Esophagus mucosa (tissue), 1 donor: ENCODE data around the gene PNPLA2. TPM values are rescaled to one million over a fixed set of nuclear protein-coding genes. Genes with fewer than 3 reads are reported as not detected.

Experiments used
- ATAC-seq: fragments of 200-7000 bp; cut with Tn5 transposase; one replicate; pipeline ENCODE4 v1.9.1; 2020
- total RNA-seq: library from RNA; stranded (reverse); gene quantifications from one replicate; pipeline ENCODE4 v1.2.4, GENCODE V29; 2023
- donor health status: DM: yes; HTN: yes; CAD: no.

The PNPLA2 gene
- total RNA-seq, 1 donor from 2014 or later, result 24.5 TPM

DNA sequence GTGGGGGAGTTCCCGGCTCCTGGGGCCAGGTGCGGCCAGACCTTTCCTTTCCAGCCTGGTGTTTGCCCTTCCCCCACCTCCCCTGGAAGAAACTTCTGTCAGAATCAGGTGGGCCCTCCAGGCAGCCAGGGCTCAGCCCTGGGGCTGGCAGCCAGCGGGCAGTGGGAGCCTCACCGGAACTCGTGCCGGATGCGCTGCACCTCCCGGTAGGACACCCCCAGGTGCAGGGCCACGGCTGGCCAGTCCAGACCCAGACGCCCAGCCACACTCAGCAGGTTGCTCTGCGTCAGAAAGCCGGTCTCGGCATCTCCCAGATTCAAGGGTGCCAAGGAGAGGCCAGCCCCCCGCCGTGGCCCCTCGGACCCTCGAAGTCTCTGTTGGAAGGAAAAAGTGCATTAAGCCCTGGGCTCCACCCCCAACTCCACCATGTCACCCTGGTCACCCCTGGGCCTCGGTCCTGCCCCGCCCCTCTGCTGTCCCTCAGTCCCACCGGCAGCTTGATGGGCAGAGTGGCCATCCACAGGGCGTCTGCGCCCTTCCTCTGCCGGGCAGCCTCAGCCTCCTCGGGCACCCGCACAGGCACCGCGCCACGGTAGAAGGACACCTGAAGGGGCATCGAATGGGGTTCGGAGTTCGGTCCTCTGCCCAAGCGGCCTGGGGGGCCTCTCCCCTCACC is 18.9 kb upstream of the PNPLA2 start:
- ATAC-seq, result no peak

DNA sequence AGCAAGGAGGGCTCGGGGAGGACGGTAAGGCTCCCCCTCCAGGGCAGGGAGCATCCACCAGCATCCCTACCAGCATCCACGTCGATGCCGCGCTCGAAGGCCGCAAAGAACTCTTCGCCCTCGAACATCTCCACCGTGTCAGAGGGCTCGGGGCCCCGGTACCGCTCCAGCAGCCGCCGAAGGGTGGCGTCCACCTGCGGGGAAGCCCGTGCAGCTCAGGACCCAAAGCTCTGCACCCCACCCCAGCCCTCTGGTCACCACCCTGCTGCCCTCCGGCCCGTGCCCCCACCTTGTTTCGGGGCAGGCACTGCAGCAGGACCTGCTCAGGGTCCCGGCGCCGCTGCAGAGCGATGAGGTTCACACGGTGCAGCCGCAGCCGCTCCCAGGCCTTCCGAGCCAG is 18.2 kb upstream of the PNPLA2 start:
- ATAC-seq, result no peak

DNA sequence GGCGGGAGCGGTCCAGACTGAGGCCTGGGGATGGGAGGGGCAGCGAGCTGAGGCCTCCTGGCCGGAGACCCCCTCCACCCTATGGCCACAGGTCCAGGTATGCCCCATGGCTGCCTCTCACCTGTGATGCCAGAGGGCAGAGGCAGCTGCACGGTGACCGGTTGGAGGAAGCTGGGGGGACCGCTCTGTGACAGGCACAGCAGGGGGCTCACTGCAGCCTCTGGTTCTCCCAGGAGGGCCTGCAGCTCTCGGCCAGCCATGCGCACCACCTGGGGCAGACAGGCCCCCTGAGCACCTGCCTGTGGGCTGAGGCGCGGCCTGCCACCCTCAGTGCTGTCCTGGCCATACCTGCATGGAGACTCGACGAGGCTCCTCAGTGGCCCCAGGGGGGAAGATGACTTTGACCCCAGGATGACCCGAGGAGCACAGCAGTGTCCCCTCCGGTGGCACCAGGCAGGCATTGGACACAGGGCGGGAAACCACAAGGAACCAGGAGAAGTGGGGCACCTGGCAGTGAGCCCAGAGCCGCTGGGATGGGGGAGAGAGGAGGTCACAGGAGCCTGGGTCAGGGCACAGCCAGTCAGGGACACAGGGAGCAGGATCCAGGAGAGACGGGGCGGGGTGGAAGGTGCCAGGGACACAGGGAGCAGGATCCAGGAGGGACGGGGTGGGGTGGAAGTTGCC is 17.5 kb upstream of the PNPLA2 start:
- no peak for ATAC-seq

DNA sequence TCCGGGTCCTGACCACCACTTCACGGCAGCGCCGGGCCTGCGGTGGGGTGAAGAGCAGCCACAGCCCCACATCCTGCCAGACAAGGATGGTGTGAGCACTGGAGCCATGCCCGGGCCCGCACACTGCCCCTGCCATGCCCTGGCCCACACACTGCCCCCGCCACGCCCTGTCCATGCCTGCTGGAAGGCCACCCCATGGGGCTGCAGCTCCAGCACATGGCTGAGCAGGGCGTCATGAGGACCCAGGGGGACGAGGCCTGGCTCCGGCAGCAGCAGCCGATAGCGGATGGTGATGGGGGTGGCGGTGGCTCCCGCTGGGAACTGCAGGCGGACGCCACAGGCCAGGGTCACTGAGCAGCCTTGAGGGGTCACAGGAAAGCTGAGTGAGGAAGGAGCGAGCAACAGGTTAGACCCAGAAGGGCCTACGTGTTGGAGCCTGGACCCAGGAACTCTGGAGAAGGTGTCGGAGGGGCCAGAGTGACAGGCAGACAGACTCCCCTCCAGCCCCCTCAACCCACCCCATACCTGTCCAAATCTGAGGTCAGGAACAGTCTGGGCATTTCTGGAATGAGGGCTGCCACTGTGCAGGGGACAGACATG is 16.6 kb upstream of the PNPLA2 start:
- no peak for ATAC-seq

DNA sequence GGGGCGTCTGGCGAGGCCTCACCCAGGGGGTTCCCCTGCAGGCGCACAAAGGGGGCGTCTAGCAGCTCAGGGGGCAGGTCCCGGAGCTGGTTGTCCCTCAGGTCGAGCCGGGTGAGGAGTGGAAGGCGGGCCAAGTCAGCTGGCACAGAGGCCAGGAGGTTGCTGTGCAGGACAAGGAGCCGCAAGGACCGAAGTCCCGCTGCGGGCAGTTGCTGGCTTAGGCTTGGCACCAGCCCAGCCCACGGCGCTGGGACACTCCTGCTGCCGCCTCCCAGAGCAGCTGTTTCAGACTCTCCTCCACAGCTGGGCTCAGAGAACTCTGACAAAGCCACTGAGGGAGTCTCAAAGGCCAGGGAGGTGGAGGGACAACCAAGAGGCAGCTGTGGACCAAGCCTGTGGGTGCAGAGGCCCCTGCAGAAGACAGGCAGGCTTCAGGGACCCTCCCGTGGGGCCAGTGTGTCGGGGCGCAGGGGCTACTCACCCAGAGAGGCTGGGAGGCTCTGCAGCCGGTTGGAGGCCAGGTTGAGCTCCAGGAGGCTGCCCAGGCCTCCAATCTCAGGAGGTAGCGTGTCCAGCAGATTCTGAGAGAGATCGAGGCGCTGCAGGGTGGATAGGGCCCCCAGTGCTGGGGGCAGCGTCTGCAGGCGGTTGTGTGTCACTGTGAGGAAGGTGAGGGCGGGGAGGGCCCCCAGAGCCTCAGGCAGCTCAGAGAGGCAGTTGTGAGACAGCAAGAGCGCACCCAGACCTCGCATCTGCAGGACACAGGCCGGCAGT is 15.8 kb upstream of the PNPLA2 start:
- ATAC-seq, result no peak

DNA sequence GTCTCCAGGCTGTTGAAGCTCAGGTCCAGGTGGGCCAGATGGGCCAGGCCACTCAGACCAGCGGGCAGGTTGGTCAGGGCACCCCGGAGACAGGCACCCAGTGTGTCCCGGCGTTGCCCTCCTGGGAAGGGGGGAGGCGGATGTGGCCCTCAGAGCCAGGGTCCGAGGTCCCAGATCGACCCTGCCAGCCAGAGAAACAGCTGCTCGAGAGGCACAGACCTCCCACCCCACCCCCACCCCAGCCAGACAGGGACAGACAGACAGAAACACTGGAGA is 15.3 kb upstream of the PNPLA2 start:
- ATAC-seq, result no peak

DNA sequence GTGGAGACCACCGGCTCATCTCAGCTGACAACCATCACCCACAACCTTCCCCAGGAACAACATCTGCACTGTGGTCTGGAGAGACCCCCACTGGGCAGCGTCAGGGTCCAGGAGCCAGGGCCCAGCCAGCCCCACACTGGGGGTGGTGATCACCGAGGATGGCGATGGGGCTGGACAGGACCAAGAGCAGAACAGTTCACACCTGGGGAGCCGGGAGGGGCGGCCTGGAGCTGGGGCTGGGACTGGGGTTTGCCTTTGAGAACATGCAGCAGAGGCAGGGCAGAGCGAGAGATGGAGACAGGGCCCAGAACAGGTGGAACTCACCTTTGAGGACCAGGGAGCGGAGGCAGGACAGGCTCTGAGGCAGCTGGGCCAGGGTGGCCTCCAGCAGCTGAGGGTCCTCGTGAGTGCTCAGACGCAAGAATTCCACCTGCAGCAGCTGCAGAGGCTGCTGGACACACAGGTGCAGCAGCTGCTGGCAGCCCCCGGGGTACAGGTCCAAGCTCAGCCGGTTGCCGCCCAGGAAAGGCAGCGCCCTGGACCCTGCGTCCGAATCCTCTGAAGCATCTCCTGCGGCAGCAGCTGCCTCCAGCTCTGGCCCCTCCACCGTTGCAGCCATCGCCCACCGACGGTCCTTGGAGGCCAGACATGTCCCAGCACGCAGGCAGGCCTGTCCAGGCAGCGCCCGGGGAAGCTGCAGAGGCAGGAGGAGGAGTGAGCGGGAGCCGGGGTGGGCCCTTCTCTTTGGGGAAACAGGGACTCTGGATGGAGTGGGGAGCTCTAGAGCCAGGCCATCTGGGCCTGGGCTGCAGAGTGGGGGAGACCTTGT is 14.7 kb upstream of the PNPLA2 start:
- ATAC-seq, result peak; percentile 27

DNA sequence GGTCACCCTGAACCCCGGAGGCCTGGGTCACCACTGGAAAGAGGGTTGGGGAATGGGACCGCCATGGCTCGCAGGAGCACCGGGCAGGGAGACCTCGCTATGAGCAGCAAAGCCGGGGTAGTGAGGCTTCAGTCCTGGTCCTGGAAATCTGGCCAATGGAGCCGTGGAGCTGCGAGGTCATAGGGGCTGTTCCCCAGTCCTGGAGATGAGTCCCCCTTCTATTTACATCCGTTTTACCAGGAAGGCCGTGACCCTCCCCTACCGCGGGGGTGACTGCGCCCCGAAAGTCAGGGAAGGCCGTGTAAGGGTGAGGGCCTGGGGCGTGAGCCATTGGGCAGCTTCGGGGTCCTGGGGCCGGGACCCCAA is 14.1 kb upstream of the PNPLA2 start:
- no peak for ATAC-seq

DNA sequence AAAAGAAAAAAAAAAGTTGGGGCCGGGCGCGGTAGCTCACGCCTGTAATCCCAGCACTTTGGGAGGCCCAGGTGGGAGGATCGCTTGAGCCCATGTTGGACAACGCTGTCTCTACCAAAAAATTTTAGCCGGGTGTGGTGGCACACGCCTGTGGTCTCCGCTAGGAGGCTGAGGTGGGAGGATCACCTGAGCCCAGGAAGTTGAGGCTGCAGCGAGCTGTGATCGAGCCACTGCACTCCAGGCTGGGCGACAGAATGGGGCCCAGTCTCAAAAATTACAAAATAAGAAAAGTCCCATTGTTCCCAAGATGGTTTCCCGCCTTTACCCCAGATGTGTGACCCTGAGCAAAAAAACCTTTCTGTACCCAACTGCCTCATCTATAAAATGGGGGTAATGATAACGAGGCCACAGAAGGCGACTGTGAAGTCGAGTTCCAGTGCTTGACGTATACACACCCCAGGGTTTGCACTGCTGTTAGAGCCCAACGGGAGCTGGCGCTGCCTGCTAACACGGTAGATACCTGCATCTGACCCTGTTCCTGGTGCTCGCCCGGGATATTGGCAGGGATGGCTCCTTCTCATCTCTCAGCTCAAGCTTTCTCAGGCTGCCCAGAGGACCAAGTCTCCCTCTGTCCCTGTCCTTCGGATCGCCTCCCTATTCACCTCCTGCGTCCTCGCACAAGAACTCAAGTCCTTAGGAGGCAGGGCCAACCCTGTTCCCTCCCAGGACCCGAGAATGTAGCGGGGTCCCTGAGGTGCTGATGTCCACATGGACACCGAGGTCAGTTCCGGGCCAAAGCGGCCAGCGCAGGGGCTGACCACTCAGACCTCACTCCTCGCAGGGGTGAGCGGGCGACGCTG is 10.1 kb upstream of the PNPLA2 start:
- peak; percentile 0 for ATAC-seq

DNA sequence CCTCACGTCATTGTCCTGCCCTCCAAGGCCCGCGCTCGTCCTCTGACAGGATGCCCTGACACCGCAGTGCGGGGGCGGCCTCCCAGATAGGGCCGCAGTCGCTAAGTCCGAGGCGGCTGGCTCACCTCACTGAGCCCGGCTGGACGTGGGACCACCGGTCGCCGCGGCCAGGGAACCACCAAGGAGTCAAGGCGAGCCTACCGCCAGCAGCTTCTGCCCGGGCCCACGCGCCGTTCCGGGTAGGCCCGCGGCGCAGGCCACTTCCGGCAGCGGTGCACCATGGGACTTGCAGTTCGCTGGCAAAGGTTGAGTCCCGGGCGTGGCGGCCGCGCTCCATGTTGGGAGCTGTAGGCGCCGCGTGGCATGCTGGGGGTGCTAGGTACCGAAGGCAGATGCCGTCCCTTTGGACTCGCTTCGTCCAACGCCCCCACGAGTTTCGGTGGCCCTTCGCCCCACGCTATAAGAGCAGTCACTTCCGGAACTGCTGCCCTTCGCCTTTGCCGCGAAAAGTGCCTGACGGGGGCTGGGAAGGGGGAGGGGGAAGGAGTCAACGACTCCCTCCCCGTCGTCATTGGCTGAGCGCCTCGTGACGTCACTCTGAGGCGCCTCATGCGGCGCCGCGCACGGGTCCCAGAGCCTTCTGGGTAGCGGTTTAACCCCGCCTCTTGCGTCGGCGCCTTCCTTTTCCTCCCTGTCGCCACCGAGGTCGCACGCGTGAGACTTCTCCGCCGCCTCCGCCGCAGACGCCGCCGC is 9.3 kb upstream of the PNPLA2 start, which contains the start of gene RPLP2:
TSS of gene RPLP2 (plus strand) at position 681 of the 753 bp plus-strand sequence. CDS start 268 bp downstream, outside the sequence.
- peak; percentile 89 for ATAC-seq

DNA sequence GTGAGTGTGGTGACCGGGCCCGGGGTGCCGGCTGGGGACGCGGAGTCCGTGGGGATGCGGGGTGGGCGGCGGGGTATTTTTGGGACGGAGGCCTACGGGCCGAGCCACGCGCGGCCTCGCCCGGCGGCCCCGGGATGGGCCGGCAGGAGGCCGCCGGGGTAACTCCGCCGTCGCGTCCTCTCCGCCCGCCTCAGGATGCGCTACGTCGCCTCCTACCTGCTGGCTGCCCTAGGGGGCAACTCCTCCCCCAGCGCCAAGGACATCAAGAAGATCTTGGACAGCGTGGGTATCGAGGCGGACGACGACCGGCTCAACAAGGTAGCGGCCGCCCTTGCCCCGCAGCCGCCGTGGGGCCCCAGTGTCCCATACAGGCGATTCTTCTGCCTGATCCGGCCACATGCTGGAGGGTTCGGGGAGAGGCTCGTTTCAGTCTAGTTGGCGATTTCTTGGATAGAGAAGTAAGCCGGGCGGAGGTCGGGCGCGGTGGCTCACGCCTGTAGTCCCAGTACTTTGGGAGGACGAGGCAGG is 8.6 kb upstream of the PNPLA2 start:
- peak; percentile 5 for ATAC-seq

DNA sequence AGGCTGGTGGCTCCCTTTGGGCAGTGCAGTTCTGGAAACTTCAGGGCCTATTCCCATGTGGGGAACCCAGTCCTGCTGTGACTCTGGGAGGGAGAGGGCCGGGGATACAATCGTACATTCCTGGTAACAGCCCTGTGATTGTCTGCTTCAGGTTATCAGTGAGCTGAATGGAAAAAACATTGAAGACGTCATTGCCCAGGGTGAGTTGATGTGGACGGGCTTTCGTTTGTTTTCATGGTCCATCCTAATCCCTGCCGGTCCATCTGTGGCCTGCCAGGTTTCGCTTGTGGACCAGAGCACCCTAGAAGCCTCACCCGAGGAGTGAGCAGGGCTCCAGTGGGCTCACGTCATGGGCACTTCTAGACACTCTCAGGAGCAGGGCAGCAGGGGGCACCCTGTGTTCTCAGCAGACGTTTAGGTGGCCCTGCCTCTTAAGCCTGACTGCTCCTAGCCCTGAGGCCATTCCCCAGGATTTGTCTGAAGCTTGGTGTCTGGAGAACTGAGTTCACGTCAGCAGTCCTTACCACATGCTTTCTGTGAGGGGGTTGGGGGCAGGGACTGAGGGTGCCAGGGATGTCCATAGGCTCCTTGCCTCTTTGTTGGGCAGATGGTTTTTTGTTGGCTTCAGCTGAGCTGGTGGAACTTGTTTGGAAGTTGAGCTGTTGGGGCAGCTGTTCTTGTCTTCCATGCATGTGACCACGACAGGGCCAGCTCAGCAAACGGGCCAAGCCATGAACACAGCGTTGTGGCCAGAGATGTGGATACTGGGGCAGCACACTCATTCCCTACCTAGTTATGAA is 7.1 kb upstream of the PNPLA2 start:
- ATAC-seq, result peak; percentile 0

DNA sequence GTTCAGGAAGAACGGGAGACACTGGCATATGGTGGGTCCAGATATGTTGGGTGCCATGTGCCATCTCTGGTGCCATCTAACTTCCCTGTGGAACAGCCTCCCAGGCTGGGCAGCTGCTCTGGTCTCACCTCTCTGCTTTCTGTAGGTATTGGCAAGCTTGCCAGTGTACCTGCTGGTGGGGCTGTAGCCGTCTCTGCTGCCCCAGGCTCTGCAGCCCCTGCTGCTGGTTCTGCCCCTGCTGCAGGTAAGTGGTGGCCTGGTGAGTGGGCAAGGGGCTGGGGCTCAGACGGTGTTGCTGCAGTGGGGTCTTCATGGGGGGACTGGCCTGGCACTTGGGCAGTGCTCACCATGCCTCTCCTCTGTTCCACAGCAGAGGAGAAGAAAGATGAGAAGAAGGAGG is 6.3 kb upstream of the PNPLA2 start:
- no peak for ATAC-seq

DNA sequence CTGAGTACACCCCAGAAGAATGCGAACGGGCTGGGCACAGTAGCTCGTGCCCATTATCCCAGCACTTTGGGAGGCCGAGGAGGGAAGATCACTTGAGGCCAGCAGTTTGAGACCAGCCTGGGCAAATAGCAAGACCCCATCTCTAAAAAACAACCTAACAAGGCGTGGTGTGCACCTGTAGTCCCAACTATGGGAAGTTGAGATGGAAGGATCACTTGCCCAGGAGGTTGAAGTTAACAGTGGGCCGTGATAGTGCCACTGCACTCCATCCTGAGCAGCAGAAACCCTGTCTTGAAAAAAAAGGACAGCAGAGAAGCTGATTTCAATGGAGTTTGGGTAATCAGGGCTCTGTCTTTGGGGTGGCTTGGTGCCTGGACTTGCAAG is 5.7 kb upstream of the PNPLA2 start:
- ATAC-seq, result no peak

DNA sequence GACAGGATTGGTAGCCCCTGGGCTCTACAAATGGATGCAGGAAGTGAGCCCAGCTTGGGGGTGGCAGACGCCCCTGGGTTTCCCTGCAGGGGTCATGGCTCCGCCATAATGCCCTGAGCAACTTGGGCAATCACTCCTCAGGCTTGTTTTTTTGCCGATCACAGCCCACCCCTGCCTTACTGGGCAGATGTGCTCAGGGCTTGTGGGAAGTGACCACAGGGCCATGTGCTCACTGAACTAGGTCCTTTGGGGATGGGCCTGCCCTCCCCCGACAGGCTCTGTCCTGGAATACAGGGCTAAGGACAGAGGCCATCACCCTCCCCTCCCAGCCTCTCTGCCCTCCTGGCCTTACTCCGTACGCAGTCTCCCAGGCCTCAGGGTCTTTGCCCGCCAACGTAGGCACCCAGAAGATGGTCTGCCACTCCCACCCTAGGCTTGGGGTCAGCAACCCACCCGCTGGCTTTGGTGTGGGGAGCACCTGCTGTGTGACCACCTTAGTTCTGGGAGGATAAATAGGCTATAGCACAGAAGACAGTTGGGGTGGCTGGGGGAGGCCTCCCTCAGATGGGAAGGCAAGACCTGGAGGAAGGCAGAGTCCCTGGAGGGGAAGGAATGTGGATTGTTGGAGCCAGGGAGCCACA is 5.1 kb upstream of the PNPLA2 start:
- ATAC-seq, result no peak

DNA sequence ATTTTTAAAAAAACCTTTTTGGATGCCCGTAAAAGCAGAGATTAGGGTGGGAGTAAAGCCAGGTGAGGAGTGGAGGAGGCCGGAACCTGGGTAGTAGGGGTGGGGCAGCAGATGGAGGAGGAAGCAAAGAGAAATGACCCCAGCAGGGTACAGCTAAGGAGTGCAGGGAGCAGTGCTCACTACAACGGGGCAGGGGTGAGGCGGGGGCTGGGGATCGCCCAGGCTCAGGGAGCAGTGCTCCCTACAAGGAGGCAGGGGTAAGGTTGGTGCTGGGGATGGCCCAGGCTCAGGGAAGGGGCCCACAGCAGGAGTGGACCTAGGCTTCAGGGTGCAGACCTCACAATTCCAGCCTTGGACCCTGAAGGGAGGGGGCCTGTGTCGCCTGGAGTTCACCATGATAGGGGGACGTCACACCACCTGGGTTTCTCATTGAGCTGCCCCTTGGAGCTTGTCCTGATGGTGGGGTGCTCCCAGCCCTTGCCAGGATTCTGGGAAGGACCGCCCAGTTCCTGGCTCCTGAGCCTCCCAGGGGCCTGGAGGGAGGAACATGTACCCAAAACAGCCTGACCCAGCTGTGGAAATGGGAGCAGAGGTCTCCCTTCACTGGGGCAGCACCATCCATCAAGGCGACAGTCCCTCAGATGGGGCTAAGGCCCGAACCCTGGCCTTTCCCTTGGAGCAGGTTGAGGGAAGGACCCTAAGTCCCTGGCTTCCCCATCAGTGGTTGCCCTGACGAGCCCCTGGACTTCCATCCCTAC is 2.9 kb upstream of the PNPLA2 start:
- no peak for ATAC-seq

DNA sequence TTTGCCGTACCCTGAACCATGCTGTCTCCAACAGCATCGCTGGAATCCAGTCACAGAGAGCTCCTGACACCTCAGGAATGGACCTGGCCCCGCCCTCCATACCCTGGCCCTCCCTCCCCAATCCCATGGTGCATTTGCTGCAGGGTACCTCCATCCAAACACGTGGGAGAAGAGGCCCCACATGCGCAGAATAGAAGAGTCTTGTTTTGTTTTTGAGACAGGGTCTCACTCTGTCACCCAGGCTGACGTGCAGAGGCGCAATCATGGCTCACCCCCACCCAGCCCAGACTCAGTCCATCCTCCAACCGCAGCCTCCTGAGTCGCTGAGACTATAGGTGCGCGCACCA is 2.3 kb upstream of the PNPLA2 start:
- ATAC-seq, result no peak

DNA sequence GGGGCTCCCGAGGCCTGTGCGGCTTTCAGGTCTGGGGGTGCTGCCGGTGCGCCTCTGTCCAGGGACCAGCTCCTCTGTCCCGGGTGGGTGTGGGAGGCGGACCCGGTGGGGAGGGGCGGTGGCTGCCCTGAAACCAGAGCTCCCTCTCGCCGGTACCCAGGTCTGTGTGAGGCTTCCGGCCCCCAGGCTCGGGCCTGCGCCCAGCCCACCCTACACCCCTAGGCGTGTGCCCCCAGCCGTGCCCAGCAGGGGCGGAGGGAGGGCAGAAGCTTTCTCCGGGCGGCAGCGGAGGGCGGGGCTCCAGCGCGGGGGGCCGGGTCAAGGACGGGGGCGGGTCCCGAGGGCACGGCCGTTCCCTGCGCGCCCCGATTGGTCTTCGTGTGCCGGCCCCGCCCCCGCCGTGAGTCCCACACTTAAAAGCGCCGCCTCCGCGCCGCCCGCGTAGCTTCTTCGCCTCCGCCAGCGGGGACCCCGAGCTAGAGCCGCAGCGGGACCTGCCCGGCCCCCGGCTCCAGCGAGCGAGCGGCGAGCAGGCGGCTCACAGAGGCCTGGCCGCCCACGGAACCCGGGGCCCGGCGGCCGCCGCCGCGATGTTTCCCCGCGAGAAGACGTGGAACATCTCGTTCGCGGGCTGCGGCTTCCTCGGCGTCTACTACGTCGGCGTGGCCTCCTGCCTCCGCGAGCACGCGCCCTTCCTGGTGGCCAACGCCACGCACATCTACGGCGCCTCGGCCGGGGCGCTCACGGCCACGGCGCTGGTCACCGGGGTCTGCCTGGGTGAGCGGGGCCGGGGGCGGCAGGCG is 616 bp downstream of the PNPLA2 start:
- peak; percentile 85 for ATAC-seq
